ENCODE results near the gene TSC22D4.

Gene TSC22D4

DNA sequence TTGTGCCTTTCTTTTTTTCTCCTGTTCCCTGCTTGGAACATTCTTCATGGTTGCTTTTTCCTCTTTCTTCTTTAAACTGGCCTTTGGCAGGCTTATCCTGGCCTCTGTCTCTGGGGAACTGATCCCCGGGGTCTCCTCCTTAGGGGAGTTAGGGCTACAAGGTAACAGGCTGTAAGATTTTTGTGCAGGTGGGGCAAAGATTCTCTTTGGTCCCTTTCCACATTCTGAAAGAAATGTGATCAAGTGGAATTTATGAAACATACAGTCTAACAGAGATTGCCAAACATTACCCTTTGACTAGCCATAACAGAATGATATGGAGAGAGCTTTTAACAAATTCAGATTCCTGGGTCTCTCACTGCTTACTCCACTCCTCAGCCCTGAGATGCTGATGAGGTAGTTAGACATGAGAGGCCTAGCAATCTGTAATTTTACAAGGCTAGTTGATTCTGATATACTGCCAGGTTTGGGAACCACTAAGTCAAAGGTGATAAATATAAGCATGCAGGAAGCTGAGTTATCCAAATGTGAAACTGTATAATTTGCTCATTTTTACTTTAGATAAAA, 59.3 kb downstream of the TSC22D4 start:
- H3K9me3 Mint-ChIP-seq = no peaks in the 10 kb centered on the region
- H3K4me3 Mint-ChIP-seq = no peak overlapping the region
- DNase-seq (ENCODE audit: low spot score in 2 of 2) = no peak
- H3K36me3 Mint-ChIP-seq (ENCODE audit: insufficient read depth) = peaks cover 2% of the 10 kb centered on the region
- H3K27ac Mint-ChIP-seq (ENCODE audit: low read depth) = no peak overlapping the region
- no peak for ATAC-seq (replicated peaks; ENCODE audit: extremely low read depth, poor library complexity, severe bottlenecking)
- H3K27me3 Mint-ChIP-seq = no peaks in the 10 kb centered on the region
- no peaks in the 10 kb centered on the region for H3K4me1 Mint-ChIP-seq

DNA sequence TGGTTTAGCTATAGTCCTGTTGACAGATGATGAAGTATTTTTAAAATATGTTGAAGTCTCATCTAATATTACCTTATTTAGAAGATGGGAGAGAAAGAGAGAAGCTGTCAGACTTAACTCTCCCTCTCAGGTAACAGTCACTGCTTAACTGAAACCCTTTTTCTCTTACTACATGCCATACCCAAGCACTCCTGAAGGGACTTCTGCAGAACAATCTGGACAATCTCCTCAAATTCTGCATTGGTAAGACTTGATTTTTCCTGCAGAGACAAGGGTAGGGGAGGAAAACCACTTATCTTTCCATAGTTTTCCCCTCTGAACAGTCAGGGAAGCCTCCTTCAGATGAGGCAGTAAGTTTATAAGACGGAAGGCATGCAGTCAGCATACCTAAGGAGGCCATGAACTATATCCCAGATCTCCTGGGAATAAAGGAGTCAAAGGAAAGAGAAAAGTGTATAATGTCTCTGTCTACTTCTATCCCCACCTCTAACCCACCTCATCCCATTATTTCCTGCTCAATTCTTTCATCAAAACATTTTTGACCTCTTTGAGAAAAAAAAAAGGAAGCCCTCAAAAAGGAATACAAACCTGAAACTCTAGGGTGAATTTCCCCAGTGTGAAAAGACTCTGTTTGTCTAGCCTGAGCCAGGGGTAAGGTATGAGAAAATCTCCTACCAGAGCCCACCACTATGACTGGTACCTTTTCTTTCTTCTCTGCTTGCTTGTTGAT, 59.9 kb downstream of the TSC22D4 start:
- H3K4me1 Mint-ChIP-seq = no peaks in the 10 kb centered on the region
- H3K4me3 Mint-ChIP-seq = no peak overlapping the region
- H3K36me3 Mint-ChIP-seq (ENCODE audit: insufficient read depth) = peaks cover 2% of the 10 kb centered on the region
- ATAC-seq (replicated peaks; ENCODE audit: extremely low read depth, poor library complexity, severe bottlenecking) (no peak), DNase-seq (ENCODE audit: low spot score in 2 of 2) (no peak)
- no peaks in the 10 kb centered on the region for H3K9me3 Mint-ChIP-seq
- no peak overlapping the region for H3K27ac Mint-ChIP-seq (ENCODE audit: low read depth)
- H3K27me3 Mint-ChIP-seq = no peaks in the 10 kb centered on the region

Measured in central memory CD8-positive, alpha-beta T cell (primary cell).